Endodermal cell (in vitro differentiated cells): ENCODE results near the gene HOXB2. TPM values are rescaled to one million over a fixed set of nuclear protein-coding genes. Genes with fewer than 3 reads are reported as not detected.

Experiments used
- DNase-seq: peaks from one replicate; pipeline ENCODE4 v3.0.0-alpha.2; 2017
- H3K27ac ChIP-seq: 2 replicates; pipeline ENCODE4 v1.5.1; 2013; ENCODE audit warnings: mild to moderate bottlenecking, low read depth, low read length, moderate library complexity
- H3K27me3 ChIP-seq: 2 replicates; pipeline ENCODE4 v1.6.1; 2013; ENCODE audit warnings: mild to moderate bottlenecking, low read length, moderate library complexity; ENCODE audit not compliant: insufficient read depth, control insufficient read depth, poor library complexity, severe bottlenecking
- H3K36me3 ChIP-seq: 2 replicates; pipeline ENCODE4 v1.7.0; 2013; ENCODE audit warnings: mild to moderate bottlenecking, low read length, moderate library complexity; ENCODE audit not compliant: control insufficient read depth, insufficient read depth
- H3K4me1 ChIP-seq: one replicate; pipeline ENCODE4 v1.7.0; 2013; ENCODE audit warnings: low read length; ENCODE audit not compliant: control insufficient read depth, insufficient read depth
- H3K4me3 ChIP-seq: 2 replicates; pipeline ENCODE4 v1.5.1; 2013; ENCODE audit warnings: mild to moderate bottlenecking, low read length, moderate library complexity
- H3K9ac ChIP-seq: 2 replicates; pipeline ENCODE4 v1.6.1; 2013; ENCODE audit warnings: mild to moderate bottlenecking, low read length, moderate library complexity; ENCODE audit not compliant: poor library complexity, severe bottlenecking; ENCODE audit errors: extremely low read depth
- H3K9me3 ChIP-seq: 2 replicates; pipeline ENCODE4 v1.6.1; 2013; ENCODE audit warnings: mild to moderate bottlenecking, low read length, moderate library complexity; ENCODE audit not compliant: control insufficient read depth
- H3K27ac Mint-ChIP-seq: 2 replicates; pipeline ENCODE4 v1.8.0; 2020; ENCODE audit warnings: mixed read lengths
- H3K27me3 Mint-ChIP-seq: 2 replicates; pipeline ENCODE4 v1.8.0; 2021; ENCODE audit warnings: mild to moderate bottlenecking, mixed read lengths; ENCODE audit not compliant: insufficient read depth
- H3K36me3 Mint-ChIP-seq: 2 replicates; pipeline ENCODE4 v1.8.0; 2020; ENCODE audit warnings: low read depth, mixed read lengths
- H3K4me1 Mint-ChIP-seq: 2 replicates; pipeline ENCODE4 v1.8.0; 2020; ENCODE audit warnings: mixed read lengths
- H3K4me3 Mint-ChIP-seq: 2 replicates; pipeline ENCODE4 v1.8.0; 2020; ENCODE audit warnings: mild to moderate bottlenecking, moderate library complexity, mixed read lengths
- H3K9me3 Mint-ChIP-seq: 2 replicates; pipeline ENCODE4 v1.8.0; 2020; ENCODE audit warnings: mild to moderate bottlenecking, mixed read lengths
- WGBS, 2 experiments: methylation state at CpG; one replicate each; pipeline versions ENCODE4 v1.1.5 to v1.1.7; 2013; ENCODE audit warnings: missing lambda C conversion rate in 2 of 2, mixed read lengths in 1 of 2; ENCODE audit not compliant: insufficient coverage in 1 of 2, insufficient read length in 1 of 2; 5-methylcytosine and 5-hydroxymethylcytosine counted together
- total RNA-seq, 2 donors: library from RNA; stranded (reverse); fragmentation: NEBNext Ultra II Directional in 1 of 2; extraction: Animal tissue kit (Norgen Biotek cat#: 25700) in 1 of 2; gene quantifications; 2 replicates in 1 of 2; 3 replicates in 1 of 2; pipeline ENCODE4 v1.2.1, GENCODE V29; 2021
- TF ChIP-seq, protein P1 (sequence below): fragments of 200-600 bp; sonication (generic); conservative IDR thresholded peaks from 2 replicates; pipeline ENCODE4 v1.5.0; 2021; ENCODE audit warnings: antibody characterized with exemption, mild to moderate bottlenecking

HOXB2 gene
- total RNA-seq, 2 donors from 2014 or later: 0.22 TPM; not detected in 1

DNA sequence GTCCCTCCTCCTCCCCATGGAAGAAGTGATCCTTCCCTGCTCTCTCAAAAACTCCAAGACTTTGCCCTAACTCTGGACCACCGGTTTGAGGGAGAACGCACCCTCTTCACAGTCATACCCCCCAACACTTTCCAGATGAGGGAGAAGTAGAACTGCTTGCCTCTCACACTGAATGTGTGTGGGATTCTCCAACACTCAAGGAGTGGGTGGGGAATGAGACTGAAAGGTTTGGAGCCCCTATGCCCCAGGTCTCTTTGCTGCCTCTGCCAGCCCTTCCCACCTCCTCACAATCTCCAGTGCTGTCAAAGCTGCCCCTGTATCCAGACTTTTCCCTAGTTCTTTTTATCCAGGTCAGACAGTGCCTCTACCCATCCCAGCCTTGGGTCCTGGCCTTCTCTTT is 21.8 kb upstream of the HOXB2 start:
- TF ChIP-seq, protein P1, sequence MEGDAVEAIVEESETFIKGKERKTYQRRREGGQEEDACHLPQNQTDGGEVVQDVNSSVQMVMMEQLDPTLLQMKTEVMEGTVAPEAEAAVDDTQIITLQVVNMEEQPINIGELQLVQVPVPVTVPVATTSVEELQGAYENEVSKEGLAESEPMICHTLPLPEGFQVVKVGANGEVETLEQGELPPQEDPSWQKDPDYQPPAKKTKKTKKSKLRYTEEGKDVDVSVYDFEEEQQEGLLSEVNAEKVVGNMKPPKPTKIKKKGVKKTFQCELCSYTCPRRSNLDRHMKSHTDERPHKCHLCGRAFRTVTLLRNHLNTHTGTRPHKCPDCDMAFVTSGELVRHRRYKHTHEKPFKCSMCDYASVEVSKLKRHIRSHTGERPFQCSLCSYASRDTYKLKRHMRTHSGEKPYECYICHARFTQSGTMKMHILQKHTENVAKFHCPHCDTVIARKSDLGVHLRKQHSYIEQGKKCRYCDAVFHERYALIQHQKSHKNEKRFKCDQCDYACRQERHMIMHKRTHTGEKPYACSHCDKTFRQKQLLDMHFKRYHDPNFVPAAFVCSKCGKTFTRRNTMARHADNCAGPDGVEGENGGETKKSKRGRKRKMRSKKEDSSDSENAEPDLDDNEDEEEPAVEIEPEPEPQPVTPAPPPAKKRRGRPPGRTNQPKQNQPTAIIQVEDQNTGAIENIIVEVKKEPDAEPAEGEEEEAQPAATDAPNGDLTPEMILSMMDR: no peak
- no peak overlapping the region for H3K9ac ChIP-seq
- no peak overlapping the region for H3K27ac ChIP-seq
- no peaks in the 10 kb centered on the region for H3K36me3 ChIP-seq
- no peak overlapping the region for H3K4me3 ChIP-seq
- peaks cover 13% of the 10 kb centered on the region for H3K9me3 ChIP-seq
- Mint-ChIP-seq H3K27me3 (peaks cover 23% of the 10 kb centered on the region), H3K27ac (no peak overlapping the region), H3K4me3 (no peak overlapping the region), H3K9me3 (no peaks in the 10 kb centered on the region), H3K4me1 (peaks cover 16% of the 10 kb centered on the region), H3K36me3 (no peaks in the 10 kb centered on the region)
- DNase-seq: no peak
- 0% methylated on average over 1 of the region's 2 CpGs; no CpG with 5 or more reads in 1 of the 2 experiments for WGBS, 2 experiments
- peaks cover 13% of the 10 kb centered on the region for H3K4me1 ChIP-seq
- peaks cover 99% of the 10 kb centered on the region for H3K27me3 ChIP-seq

DNA sequence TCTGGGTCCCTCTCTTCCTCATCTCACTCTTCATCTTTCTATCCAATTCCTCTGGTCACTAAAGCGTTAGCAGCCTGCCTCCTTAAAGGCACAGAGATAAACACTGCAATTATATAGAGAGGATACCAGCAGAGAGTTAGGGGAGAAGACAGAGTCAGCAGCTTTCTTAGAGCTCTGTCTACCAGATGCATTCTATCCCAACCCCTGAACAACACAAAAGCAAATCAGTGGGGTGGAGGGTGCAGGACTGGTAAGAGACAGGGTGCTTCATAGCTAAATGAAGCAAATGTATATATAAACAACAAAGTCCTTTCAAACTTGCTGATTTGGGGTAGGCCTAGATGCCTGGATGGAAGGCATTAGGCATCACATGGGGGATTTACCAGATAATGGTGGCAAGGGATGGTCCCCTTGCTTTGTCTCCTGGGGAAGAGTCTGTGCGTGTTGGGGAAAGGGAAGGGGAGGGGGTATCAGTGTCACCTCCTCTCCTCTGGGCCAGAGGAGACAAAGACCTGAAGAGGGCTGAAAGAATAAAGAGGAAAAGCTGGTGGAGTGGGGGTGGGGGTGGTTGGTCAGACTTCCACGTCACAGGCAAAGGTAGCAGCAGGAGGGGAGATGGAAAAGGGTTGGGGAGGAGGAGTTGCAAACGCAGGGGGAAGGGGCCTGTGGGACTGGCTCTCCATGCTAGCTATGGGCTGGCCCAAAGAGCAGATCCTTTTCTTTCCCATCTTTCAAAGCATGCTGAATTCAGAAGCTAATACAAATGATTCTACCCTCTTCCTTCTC is 21.2 kb upstream of the HOXB2 start:
- H3K36me3 ChIP-seq: no peaks in the 10 kb centered on the region
- peaks cover 9% of the 10 kb centered on the region for H3K4me1 ChIP-seq
- H3K9me3 ChIP-seq: peaks cover 13% of the 10 kb centered on the region
- H3K9ac ChIP-seq: no peak overlapping the region
- peak overlapping the region; percentile 37 for H3K27ac ChIP-seq
- WGBS, 2 experiments: 18 to 37% methylated on average over 2 to 4 of the region's 4 CpGs
- Mint-ChIP-seq H3K4me1 (peaks cover 13% of the 10 kb centered on the region), H3K27me3 (peaks cover 29% of the 10 kb centered on the region), H3K27ac (no peak overlapping the region), H3K36me3 (no peaks in the 10 kb centered on the region), H3K4me3 (no peak overlapping the region), H3K9me3 (no peaks in the 10 kb centered on the region)
- H3K4me3 ChIP-seq: no peak overlapping the region
- TF ChIP-seq, protein P1: no peak
- H3K27me3 ChIP-seq: peaks cover 99% of the 10 kb centered on the region
- DNase-seq: no peak

DNA sequence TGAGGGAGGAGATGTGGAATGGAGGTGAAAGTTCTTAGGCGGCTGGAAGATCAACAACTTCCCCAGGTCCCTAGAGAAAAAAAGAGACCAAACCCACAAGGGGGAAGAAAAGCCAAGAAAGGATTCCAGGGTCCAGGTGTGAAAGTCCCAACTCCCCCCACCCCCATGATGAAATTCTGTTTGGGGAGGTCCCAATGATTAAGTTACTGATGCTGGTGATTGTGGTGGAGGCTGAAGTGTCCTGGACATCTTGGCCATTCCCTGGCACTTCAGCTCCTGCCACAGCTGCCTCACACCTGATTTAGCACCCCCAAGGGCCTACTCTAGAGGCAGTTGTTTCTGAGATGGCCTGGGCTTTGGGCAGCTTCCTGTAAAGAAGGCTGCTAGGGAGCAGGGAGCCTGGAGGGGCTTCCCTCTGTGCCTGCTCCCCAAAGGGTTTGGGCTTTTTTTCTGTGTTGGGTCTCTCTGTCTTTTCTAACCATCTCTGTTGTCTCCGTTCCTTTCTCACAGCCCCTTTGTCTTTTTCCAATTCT is 20.2 kb upstream of the HOXB2 start:
- Histone ChIP-seq H3K9ac (no peak overlapping the region), H3K9me3 (peaks cover 13% of the 10 kb centered on the region), H3K4me1 (peaks cover 2% of the 10 kb centered on the region), H3K36me3 (no peaks in the 10 kb centered on the region), H3K27ac (no peak overlapping the region), H3K27me3 (peaks cover 99% of the 10 kb centered on the region), H3K4me3 (peak overlapping the region; percentile 71)
- Mint-ChIP-seq H3K27ac (no peak overlapping the region), H3K9me3 (no peaks in the 10 kb centered on the region), H3K4me1 (peaks cover 4% of the 10 kb centered on the region), H3K36me3 (no peaks in the 10 kb centered on the region), H3K27me3 (peaks cover 39% of the 10 kb centered on the region), H3K4me3 (peak overlapping the region; percentile 13)
- 11 to 38% methylated on average over 2 of the region's 2 CpGs for WGBS, 2 experiments
- peak; percentile 68 for DNase-seq
- TF ChIP-seq, protein P1: no peak
